ENCODE results near the gene POLD3. TPM values are rescaled to one million over a fixed set of nuclear protein-coding genes. Genes with fewer than 3 reads are reported as not detected.
"Not testable (repeated sequence)": the region's sequence is repeated elsewhere in the genome, so short reads cannot be mapped to it uniquely, and the experiment has no call there.

POLD3 gene
- total RNA-seq, 1 experiment from 2014 or later: 24.5 TPM

GRCh38 chr11:74581954-74582547, 10.3 kb upstream of the POLD3 start:
- no peak for DNase-seq (ENCODE audit: low read depth)

- no peak for DNase-seq (ENCODE audit: low read depth)
These were observed 9.3 kb upstream of the POLD3 start for GRCh38 chr11:74583024-74583624.

- DNase-seq (ENCODE audit: low read depth): not testable (repeated sequence)
These were observed 1.9 kb upstream of the POLD3 start for GRCh38 chr11:74590492-74590891.

GRCh38 chr11:74592063-74592440, 330 bp upstream of the POLD3 start:
- DNase-seq (ENCODE audit: low read depth): no peak

- DNase-seq (ENCODE audit: low read depth): no peak
These were observed 1.1 kb downstream of the POLD3 start for GRCh38 chr11:74593463-74593862.

GRCh38 chr11:74602637-74603556, 10.5 kb downstream of the POLD3 start:
- DNase-seq (ENCODE audit: low read depth): no peak

- no peak for DNase-seq (ENCODE audit: low read depth)
These were observed 11.5 kb downstream of the POLD3 start for GRCh38 chr11:74603845-74604244.

GRCh38 chr11:74604311-74604710, 11.9 kb downstream of the POLD3 start:
- DNase-seq (ENCODE audit: low read depth): no peak

GRCh38 chr11:74605403-74605802, 13.0 kb downstream of the POLD3 start:
- DNase-seq (ENCODE audit: low read depth): no peak

GRCh38 chr11:74608431-74608830, 16.0 kb downstream of the POLD3 start:
- DNase-seq (ENCODE audit: low read depth): no peak

GRCh38 chr11:74611369-74611861, 19.0 kb downstream of the POLD3 start:
- peak; percentile 67 for DNase-seq (ENCODE audit: low read depth)

- DNase-seq (ENCODE audit: low read depth): no peak
These were observed 20.5 kb downstream of the POLD3 start for GRCh38 chr11:74612877-74613276.

GRCh38 chr11:74615311-74615710, 22.9 kb downstream of the POLD3 start:
- no peak for DNase-seq (ENCODE audit: low read depth)

GRCh38 chr11:74615988-74616387, 23.6 kb downstream of the POLD3 start:
- no peak for DNase-seq (ENCODE audit: low read depth)

- DNase-seq (ENCODE audit: low read depth): peak; percentile 67
These were observed 28.1 kb downstream of the POLD3 start for GRCh38 chr11:74620531-74620930.

GRCh38 chr11:74626130-74626529, 33.7 kb downstream of the POLD3 start:
- DNase-seq (ENCODE audit: low read depth): no peak

GRCh38 chr11:74626604-74627003, 34.2 kb downstream of the POLD3 start:
- no peak for DNase-seq (ENCODE audit: low read depth)

GRCh38 chr11:74627381-74627780, 35.0 kb downstream of the POLD3 start:
- DNase-seq (ENCODE audit: low read depth): no peak

GRCh38 chr11:74630043-74630442, 37.7 kb downstream of the POLD3 start:
- no peak for DNase-seq (ENCODE audit: low read depth)

- DNase-seq (ENCODE audit: low read depth): no peak
These were observed 41.3 kb downstream of the POLD3 start for GRCh38 chr11:74633406-74634393.

- DNase-seq (ENCODE audit: low read depth): peak; percentile 64
These were observed 42.2 kb downstream of the POLD3 start for GRCh38 chr11:74634537-74634936.
